CD4-positive, alpha-beta T cell treated with Interferon alpha-2 for 1 hour (primary cell): Measurements from ENCODE around the gene PLA2G4C.

Experiments
- DNase-seq, 2 donors: peaks; one replicate each; pipeline ENCODE4 v3.0.0-alpha.2; 2020 to 2022

Gene PLA2G4C

DNA sequence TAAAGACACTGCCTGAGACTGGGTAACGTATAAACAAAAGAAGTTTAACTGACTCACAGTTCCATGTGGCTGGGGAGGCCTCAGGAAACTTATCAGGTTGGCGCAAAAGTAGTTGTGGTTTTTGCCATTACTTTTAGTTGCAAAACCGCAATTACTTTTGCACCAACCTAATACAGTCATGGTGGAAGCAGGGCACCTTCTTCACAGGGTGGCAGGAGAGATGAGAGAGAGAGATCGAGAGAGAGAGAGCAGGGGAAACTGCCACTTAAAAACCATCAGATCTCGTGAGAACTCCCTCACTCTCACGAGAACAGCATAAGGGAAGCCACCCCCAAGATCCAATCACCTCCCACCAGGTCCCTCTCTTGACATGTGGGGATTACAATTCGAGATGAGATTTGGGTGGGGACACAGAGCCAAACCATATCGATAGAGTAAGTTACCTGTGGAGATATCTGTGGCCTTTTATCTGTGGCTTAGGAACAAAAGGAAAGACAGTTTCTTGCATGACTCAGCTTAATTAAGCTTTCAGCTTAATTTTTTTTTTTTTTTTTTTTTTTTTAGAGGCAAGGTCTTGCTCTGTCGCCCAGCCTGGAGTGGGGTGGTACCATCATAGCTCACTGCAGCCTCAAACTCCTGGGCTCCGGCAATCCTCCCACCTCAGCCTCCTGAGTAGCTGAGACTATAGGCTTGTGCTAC, 59.1 kb downstream of the PLA2G4C start:
- DNase-seq: no peak

DNA sequence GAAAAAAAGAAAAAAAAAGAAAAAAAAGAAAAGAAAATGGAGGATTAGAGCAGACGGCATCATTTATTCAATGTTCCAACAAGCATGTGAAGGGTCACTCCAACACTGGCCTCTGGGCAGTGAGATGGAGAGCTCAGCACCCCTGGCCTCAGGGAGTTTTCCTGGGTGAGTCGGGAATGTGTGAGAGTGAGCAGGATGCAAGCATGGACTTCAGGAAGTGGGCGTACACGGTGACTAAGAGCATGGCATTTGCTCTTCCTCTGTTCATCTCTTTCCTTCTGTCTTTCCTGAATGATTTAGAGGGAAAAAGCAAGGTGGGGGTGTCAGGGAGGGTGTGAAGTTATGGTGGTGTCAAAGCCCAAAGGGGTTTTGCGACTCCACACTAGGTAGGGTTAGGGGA, 66.1 kb downstream of the PLA2G4C start:
- no peak for DNase-seq

DNA sequence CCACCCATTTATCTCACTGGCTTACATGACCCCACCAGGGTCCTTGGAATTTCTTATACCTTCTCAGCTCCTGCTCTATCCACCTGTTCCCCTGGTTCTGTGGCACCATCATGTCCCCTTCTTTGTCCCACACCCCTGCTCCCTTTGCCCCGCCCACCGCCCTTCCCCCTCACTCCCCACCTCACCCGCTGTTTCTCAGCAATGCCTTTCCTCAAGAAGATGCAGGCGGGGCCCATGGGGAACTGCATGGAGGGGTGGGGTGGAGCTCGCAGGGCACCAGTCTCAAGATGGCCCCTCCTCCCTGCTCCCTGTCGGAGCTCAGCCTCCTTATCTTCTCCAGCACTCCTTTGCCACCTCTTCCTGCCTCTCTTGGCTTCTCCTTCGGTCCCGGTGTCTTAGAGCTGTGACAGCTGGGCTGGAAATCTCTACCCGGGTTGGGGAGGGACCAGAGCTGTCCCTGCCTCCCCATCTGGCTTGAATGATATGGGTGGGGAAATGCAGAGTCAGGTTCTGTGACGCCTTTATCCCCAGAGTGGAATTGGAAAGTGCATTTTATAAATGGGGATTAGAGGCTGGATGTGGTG, 66.8 kb downstream of the PLA2G4C start, which contains the start of gene CABP5:
TSS of gene CABP5 (minus strand) at position 405 of the 584 bp plus-strand sequence. CDS start at position 248, 157 bp downstream.
- DNase-seq: no peak

DNA sequence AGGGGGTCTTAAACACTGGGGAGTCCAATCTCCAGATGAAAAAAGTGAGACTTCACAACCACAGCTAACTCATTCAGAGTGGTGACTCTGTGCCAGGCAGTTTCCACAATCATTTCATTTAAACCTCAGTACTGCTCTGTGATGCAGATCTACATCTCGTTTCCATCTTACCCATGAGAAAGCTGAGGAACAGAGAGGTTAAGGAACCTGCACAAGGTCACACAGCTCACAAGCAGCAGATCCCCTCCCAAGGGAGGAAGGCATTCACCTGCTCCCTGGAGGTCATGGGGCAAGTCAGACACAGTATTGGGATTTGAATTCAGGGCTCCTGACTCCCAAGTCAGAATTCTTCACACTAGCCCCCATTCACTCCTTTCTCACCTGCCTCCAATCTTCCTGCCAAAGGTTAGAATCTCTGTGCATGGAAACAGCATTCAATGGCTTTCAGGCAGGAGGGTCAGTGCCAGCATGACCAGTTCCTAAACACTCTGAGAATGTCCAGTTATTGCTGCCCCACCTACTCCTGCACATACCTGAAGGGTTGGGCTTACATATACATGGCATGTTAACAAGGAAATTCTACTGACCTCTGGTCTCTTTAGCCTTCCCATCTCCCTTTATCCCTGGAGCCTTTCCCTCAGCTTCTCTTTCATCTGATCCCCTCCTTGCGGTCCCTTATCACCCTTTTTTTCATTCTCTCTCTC, 68.6 kb downstream of the PLA2G4C start:
- no peak for DNase-seq

DNA sequence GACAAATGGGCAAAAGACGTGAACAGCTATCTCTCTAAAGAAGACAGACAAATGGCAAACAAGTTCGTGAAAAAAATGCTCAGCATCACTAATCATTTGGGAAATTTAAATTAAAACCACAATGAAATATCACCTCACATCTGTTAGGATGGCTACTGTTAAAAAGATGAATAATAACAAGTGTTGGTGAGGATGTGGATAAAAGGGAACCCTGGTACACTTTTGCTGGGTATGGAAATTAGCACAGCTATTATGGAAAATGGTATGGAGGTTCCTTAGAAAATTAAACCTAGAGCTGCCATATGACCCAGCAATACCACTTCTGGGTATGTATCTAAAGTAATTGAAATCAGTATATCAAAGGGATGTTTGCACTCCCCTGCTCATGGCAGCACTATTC, 73.9 kb downstream of the PLA2G4C start:
- no peak for DNase-seq

DNA sequence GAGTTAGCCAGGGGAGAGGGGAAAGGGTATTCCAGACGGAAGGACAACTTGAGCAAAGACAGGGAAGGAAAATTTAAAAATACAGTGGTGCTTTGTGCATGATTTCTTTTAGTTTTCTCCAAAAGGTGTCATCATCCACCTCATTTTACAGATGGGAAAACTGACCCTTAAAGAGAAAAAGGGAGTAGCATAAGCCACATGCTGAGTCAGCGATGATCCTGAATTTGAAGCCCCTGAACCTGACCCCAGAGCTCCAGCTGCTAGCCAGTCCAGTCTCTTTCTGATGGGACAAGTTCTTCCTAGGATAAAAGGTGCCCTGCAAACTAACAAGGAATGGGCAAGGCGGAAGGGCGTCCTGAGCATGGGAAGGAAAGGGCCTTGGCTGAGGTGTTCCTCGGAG, 77.0 kb downstream of the PLA2G4C start:
- no peak for DNase-seq

DNA sequence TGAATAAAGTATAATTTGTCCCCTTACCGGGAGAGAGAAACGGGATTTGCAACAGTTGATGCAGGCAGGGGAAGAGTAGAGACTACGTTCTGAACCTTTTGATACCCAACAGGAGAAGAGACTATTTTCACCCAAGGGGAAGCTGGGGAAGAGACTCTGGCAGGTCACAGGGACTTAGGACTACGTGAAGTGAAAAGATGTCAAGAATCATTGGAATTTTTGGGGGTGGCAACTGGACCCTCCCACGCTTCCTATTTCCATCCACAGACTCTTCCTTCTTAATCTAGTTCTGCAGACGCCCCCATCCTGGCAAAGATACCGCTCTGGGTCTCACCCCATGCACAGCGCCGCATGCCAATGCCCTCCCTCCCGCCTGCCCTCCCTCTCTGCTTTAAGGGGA, 80.5 kb downstream of the PLA2G4C start:
- DNase-seq: no peak

DNA sequence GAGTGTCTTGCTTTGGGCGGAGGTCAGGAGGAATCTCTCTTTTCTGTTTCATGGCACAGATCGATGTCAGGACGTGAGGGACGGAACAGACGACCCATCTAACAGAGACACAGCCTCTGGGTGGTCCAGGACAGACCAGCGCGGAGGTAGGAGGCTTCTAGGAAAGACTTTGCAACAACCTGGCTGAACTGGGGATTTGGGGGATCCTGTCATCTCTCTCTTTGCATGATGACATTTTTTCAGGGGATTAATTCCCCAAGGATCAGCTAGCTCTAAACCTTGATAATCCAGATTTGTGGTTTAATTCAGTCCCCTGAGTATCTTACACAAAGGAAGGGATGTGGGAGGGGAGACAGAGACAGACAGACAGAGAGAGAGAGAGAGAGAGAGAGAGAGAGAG, 81.2 kb downstream of the PLA2G4C start:
- no peak for DNase-seq

DNA sequence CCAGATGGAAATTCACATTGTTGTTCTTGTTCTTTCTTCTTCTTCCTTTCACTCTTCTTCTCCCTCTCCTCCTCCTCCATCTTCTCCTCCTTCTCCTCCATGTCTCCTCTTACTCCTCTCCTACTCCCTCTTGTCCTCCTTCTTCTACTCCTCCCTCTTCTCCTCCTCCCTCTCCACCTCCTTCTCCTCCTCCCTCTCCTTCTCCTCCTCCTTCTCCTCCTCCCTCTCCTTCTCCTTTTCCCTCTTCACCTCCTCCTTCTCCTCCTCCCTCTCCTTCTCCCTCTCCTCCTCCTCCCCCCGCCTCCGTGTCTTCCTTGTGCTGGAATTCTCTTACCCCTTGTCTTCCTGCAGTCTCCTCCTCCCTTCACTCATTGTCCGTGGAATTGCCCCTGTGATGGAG, 85.1 kb downstream of the PLA2G4C start:
- no peak for DNase-seq

DNA sequence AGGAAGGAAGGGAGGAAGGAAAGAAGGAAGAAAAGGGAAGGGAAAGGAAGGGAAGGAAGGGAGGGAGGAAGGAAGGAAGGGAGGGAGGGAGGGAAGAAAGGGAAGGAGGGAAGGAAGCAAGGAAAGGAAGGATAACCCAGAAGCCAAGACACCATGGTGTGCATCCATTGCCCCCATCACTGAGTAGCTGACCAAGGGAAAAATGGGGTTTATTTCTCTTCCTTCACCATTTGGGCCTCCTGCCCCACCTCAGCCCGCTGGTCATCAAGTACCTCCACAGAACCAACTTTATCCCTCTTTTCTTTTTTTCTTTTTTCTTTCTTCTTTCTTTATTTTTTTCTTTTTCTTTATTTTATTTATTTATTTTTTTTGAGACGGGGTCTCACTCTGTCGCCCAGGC, 87.1 kb downstream of the PLA2G4C start:
- DNase-seq: no peak

DNA sequence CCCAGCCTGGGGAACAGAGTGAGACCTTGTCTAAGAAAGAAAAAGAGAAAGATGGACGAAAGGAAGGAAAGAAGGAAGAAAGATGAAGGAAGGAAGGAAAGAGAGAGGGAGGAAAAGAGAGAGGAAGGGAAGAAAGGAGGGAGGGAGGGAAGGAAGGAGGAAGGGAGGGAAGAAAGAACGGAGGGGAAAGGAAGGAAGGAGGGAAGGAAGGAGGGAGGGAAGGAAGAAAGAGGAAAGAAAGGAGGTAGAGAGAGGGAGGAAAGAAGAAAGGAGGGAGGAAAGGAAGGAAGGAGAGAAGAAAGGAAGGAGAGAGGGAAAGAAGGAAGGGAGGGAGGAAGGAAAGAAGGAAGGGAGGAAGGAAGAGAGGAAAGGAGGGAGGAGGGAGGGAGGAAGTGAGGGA, 87.6 kb downstream of the PLA2G4C start:
- DNase-seq: no peak

DNA sequence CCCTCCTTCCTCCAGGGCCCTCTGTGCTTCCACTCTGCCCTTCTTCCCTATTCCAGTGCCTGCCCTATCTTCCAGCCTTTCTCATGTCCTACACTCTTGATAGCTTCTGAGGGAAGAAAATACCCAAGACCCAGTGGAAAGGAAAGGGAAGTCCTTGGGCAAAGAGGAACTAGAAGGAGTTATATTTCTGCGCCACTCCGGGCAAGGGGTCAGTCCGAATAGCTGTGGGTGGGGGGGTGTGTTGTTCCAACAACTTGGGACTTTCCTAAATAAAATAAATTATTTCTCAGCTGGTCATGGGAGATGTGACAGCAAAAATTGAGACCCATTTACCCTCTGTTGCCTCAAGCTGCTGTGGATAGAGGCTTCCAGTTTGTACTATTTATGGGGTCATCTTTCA, 89.9 kb downstream of the PLA2G4C start:
- no peak for DNase-seq

DNA sequence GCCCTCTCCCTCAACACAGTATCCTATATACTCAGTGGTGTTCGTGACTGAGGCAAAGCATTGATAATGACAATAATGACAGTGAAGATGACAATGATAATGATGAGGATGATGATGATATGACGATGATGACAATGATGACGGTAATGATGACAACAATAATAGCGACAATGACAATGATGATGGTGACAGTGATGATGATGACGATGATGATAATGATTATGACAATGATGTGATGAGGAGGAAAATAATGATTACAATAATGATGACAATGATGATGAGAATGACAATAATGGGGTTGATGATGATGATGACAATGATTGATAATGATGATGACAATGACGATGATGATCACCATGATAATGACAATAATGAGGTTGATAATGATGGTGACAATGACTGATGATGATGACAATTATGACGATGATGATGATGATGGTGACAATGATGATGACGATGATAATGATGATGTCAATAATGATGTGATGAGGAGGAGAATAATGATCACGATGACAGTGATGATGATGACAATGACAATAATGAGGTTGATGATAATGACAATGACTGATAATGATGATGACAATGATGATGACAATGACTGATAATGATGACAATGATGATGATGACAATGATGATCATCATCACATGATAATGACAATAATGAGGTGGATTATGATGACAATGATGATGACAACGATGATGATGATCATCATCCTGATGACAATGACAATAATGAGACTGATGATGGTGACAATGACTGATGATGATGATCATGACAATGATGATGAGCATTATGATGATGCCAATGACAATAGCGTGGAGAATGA, 99.5 kb downstream of the PLA2G4C start:
- DNase-seq: no peak

DNA sequence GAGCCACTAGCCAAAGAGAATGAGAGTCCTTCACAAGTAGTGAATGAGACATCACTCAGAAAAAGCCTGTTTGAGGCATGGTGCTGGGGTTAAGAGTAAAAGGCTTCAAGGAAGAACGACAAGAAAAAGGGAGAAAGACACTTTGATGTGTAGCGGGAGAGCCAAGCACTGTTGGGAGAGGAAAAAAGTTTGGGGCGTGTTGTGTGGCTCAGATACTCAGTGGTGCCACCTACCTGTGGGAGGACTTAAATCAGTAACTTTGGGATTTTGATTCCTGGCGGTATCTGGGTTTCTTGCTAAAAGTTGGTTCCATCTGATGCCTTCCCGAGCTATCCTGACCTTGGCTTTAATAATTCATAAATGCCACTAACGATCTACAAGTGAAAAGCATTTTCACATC, 103.9 kb downstream of the PLA2G4C start:
- no peak for DNase-seq

DNA sequence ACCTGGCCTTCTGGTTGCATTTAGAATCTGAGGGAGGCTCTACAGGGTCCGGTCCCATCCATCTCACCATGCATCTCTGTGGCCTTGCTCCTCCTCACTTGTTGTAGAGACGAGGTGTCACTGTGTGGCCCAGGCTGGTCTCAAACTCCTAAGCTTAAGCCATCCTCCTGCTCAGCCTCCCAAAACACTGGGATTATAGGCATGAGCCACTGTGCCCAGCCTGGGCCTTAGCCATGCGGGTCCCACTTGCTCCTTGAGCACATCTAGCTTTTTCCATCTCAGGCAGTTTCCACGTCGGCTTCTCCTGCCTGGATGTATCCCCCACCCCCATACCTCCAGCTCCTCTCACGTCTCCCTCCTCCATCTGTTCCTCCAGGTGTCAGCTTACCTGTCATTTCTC, 106.4 kb downstream of the PLA2G4C start:
- no peak for DNase-seq

DNA sequence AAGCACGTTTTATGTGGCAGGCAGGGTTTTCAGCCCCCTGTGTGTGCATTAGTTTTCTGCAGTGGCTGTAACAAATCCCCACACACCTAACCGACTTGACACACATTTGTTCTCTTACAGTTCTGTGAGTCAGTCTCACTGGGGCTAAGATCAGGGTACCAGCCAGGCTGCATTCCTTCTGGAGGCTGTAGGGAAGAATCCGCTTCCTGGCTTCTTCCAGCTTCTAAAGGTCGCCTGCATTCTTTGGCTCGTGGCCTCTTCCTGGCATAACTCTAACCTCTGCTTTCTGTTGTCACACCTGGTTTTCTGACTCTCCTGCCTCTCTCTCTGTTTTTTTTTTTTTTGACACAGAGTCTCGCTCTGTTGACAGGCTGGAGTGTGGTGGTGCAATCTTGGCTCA, 109.8 kb downstream of the PLA2G4C start:
- DNase-seq: no peak

DNA sequence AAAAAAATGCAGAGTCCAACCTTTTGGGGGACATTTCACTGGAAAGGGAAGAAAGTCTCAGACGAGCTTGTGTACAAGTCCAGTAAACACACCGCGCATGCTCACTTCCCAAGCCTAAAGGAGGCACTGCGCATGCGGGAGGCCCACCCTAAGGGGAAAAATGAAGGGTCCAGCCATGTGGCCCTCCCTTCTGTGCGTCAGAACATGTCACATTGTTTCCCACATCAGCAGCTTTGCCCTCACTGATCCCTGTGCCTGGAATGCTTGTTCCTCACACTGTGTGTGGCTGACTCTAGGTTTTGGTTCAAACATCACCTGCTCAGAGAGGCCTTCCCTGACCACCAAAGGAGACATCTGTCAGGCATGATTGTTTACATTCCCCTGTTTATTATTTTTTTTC, 111.8 kb downstream of the PLA2G4C start:
- no peak for DNase-seq
